Activated gamma-delta T cell treated with anti-CD3 and anti-CD28 coated beads, Interleukin-2, amount 50 U/mL, for 16 hours (primary cell): ENCODE data around the gene UCP3.

Source experiments
- DNase-seq: peaks from one replicate; pipeline ENCODE4 v3.0.0-alpha.2; 2020; ENCODE audit warnings: low read depth

Gene UCP3

DNA sequence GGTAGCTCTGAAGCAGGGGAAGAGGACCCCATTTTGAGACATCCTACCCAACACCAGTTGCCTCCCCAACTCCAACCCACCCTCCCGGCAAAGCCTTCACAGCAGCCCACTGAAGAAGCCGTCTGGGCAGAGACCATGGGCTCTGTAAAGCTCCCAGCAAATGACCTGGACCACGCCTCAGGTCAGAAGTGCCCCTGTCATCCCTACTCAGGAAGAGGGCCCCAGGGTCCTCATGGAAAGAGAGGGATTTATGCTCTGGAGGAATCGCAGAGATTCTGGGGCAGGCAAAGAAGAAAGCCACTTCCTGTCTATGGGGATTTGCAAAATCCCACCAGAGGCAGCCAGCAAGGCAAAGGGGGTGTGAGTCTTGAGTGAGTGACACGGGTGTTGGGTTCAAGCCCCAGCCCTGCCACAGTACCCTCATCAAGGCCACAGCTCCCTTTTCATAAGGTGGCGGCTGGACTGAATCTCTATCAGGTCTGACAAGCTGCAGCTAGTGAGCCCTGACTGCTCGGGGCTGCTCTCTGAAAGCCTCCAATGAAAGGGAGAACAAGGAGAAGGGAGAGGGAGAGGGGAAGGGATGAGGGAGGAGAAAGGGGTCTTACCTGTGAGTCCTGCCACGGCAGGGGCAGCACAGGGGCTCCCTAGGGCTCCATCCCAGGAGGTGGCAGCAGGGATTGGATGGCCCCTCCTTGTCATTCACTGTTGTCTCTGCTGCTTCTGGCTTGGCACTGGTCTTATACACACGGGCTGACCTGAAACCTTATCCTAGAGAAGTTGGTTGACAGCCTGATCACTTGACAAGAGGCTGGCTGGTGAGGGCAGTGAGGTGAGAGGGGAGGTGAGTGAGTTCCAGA is at the start of gene UCP3:
UCP3 (minus strand) TSS at position 713 of the 857 bp plus-strand sequence. CDS start 2,043 bp downstream, outside the sequence.
- no peak for DNase-seq

DNA sequence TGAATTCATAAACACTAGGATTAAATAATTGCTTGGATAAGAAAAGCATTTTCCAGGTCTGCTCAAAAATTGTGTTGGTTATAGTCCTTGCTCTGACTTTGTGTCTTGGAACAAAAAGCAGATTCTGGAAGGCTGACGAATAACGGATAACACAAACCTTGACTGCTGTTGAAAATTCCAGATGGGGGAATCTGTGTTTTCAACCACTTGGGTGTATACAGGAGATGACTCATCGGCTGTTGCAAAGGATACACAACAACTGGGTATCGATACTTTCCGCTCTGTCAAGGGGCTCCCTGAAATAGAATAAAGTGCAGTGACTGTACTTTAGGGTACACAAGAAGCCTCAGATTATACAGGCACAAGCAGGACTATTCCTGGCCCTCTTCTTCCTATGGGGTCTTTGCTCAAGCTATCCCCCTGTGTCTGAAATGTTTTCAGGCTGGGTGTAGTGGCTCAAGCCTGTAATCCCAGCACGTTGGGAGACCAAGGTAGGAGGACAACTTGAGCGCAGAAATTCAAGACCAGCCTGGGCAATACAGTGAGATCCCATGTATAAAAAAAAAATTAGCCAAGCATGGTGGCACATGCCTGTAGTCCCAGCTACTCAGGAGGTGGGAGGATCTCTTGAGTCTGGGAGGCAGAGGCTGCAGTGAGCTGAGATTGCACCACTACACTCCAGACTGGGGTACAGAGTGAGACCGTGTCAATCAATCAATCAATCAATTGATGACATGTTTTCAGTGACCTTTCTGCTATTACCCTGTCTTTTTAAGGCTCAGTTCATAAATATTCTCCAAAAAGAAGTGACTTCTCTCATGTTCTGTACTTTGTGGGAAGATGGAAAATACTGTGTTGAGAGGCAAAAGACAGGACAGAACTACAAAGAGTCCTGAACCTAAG is 48.6 kb upstream of the UCP3 start:
- no peak for DNase-seq

- DNase-seq = no peak
Measured at GRCh38 chr11:74055938-74056337, 47.1 kb upstream of the UCP3 start.

GRCh38 chr11:74050465-74050864 is 41.6 kb upstream of the UCP3 start:
- DNase-seq = no peak

- no peak for DNase-seq
Measured at GRCh38 chr11:74048993-74049392, 40.1 kb upstream of the UCP3 start.

DNA sequence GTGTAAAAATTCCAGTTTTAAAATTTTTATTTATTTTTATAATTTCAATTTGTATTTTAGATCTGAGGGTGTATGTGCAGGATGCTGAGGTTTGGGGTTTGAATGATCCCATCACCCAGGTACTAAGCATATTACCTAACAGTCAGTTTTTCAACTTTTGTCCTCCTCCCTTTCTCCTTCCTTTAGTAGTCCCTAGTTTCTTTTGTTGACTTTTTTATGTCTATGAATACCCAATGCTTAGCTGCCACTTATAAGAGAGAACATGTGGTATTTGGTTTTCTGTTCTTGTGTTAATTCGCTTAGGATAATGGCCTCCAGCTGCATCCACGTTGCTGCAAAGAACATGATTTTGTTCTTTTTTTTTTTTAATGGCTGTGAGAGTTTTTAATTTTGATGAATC is 35.7 kb upstream of the UCP3 start:
- DNase-seq = no peak

DNA sequence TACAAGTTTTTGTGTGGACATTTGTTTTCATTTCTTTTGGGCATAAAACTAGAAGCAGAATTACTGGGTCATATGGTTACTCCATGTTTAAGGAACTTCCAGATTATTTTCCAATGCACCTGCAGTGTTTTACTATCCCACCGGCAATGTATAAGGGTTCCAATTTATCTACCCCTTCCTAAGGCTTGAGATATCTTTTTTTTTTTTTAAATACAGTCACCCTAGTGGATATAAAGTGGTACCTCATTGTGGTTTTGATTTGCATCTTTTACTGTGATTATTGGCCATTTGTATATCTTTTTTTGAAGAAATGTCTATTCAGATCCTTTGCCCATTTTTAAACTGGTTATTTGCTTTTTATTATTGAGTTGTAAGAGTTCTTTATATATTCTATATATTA is 34.6 kb upstream of the UCP3 start:
- DNase-seq = no peak

GRCh38 chr11:74037309-74037708 is 28.4 kb upstream of the UCP3 start:
- DNase-seq = no peak

GRCh38 chr11:74035264-74035663 is 26.4 kb upstream of the UCP3 start:
- DNase-seq = no peak

GRCh38 chr11:74033046-74033445 is 24.2 kb upstream of the UCP3 start:
- no peak for DNase-seq

- no peak for DNase-seq
Measured at GRCh38 chr11:74030723-74031676, 22.1 kb upstream of the UCP3 start.

DNA sequence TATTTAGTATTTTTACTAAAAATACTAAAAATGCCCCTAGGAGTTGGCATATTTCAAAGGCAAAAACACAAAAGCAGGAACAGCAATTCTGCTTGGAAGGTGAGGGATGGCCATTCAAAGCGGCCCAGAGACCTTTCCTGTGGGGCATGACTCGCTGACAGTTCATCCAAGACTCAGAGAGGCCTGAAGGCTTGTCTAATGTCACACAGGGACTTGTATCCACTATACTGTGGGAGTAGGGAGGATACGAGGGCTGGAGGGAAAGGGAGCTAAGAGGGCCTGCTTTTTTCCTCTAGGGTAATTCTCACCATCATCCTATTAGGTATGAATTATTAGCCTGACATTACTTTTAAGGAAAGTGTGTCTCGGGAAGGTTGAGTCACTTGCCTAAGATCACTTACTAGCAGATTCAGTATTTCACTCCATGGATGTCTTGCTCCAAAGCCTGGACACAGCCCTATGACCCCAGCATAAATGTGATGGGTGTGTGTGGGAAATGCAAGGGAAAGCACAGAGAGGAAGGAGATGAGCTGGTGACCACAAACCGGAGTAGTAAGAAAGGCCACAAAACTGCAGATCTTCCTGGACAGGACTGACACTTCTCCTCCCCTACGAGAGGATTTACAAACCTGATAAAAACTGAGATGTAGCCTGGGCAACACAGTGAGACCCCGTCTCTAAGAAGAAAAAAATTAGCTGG is 16.7 kb upstream of the UCP3 start:
- DNase-seq = no peak

- DNase-seq = no peak
Measured at GRCh38 chr11:74024261-74025029, 15.6 kb upstream of the UCP3 start.

DNA sequence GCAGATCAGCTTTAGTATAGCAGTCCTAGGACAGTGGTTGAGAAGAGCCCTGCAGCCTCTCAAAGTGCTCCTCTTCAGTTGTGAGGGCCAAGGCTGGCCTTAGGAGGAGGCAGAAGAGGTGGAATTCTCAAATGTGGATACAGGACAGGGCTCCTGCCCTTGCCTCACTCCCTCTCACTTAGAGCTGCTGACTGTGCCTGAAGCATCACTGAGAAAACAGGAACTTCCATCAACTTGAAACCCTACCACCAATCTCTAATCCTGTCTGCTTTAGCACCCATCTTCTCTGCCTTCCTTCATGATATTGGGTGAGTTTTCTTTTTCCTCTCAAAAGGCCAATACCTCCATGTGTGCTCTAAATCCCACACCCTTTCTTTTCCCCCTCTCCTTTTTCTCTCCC is 14.4 kb upstream of the UCP3 start:
- DNase-seq = no peak

DNA sequence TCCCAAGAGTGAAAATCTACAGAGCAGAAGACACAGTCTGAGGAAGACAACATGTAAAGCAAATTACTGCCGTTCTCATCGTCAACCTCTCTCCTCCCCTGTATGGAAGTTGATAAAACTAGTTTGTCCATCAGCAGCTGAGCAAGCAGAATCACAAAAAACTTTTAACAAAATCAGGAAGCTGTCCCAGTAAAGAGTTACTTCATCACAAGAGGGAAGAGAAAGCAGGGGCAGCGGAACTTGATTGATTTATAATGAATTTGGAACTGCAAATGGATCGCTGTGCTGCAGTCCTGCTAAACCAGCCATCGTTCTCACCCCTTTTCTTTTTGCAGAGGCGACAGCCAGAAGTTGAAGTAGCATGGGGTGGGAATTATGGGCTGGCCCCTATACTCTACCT is 13.7 kb upstream of the UCP3 start:
- DNase-seq = no peak

- DNase-seq = no peak
Measured at GRCh38 chr11:74021998-74022397, 13.1 kb upstream of the UCP3 start.

DNA sequence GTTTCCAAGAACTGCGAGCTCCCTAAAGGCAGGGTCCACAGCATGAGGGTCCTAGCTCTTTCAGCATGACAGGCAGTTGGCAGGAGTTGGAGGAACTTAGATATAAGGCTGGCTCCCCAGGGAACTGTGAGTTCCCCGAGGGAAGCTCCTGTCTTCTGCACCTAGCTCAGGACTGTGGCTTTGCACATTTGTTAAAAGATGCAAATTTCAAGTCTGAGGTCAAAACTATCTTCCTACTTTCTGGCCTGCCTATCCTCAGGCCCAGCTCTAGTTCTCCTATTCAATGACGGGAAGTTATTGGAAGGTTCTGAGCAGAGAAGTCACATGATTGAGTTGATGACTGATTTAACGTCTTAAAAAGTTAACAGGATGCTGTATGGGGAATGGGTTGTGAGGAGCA is 11.7 kb upstream of the UCP3 start:
- no peak for DNase-seq

GRCh38 chr11:74019860-74020259 is 11.0 kb upstream of the UCP3 start:
- peak; percentile 46 for DNase-seq

- DNase-seq = no peak
Measured at GRCh38 chr11:74019104-74019738, 10.3 kb upstream of the UCP3 start.
